Fibroblast of lung (primary cell): ENCODE data around the gene LCN15.

Source experiments
- CTCF ChIP-seq, 2 donors: IDR thresholded peaks in 1 of 2; conservative IDR thresholded peaks in 1 of 2; 1 replicate in 1 of 2; 2 replicates in 1 of 2; pipeline ENCODE4 v1.5.1; 2011 to 2012; ENCODE audit warnings: low read length in 2 of 2, control low read depth in 1 of 2, inconsistent platforms in 1 of 2, low read depth in 1 of 2, mild to moderate bottlenecking in 1 of 2
- EZH2 ChIP-seq: IDR thresholded peaks from 2 replicates; pipeline ENCODE4 v1.5.1; 2012; ENCODE audit warnings: low read length, control low read depth, mild to moderate bottlenecking; ENCODE audit errors: missing control alignments

- TF ChIP-seq CTCF (conservative IDR thresholded peaks at IDR 0.05 in 1 of 2, IDR thresholded peaks at IDR 0.05 in 1 of 2; ENCODE audit: low read depth in 1 of 2, low read length in 2 of 2) (no peak), EZH2 (no peak)
These were observed 20.6 kb downstream of the LCN15 start for GRCh38 chr9:136743639-136744211.
